ENCODE data around the gene PERP. TPM values are rescaled to one million over a fixed set of nuclear protein-coding genes. Genes with fewer than 3 reads are reported as not detected.
"Not testable (repeated sequence)": the region's sequence is repeated elsewhere in the genome, so short reads cannot be mapped to it uniquely, and the experiment has no call there.

PERP gene
- total RNA-seq, 1 donor from 2014 or later = 279 TPM

DNA sequence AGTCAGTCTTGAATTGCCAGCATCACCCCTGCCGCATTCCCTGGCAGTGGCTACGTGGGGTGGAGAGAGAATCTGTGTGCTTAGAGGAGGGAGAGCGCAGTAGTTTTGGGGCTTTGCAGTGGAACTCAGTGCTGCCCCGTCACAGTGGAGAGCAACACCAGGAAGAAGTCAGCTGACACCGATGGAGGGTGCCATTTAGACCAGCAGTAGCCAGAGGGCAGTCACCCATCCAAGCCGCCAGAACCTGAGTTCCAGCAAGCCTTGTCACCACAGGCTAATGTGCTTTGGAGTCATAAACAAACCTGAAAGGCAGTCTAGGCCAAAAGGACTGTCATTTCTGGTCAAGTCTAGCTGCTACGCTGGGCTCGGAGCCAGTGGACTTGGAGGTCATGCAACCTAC is 22.0 kb upstream of the PERP start:
- Histone ChIP-seq H3K4me3 (no peak overlapping the region), H3K36me3 (no peaks in the 10 kb centered on the region), H3K27ac (no peak overlapping the region), H3K27me3 (no peaks in the 10 kb centered on the region), H3K4me1 (no peaks in the 10 kb centered on the region), H3K9me3 (no peaks in the 10 kb centered on the region)
- intact Hi-C loops (cut with DNase I) = no loop called here
- TF ChIP-seq POLR2AphosphoS5 (IDR thresholded peaks at IDR 0.05; ENCODE audit: insufficient read depth in 1 of 2, low read depth in 1 of 2) (no peak), CTCF (IDR thresholded peaks at IDR 0.05) (no peak), POLR2A (IDR thresholded peaks at IDR 0.05) (no peak)
- DNase-seq (ENCODE audit: extremely low spot score in 2 of 2) = no peak

DNA sequence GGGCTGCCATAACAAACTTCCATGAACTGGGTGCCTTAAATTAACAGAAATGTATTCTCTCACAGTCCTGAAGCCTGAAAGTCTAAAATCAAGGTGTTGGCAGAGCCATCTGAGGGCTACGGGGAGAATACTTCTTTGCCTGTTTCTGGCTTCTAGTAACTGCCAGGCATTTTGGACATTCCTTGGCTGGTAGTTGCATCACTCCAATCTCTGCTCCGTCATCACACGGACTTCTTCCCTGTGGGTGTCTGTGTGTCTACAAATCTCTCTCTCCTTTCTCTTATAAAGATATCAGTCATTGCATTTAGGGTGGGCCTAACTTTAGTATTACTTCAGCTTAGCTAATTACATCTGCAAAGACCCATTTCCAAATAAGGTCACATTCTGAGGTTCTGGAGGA is 20.9 kb upstream of the PERP start:
- H3K27me3 ChIP-seq = no peaks in the 10 kb centered on the region
- no peaks in the 10 kb centered on the region for H3K4me1 ChIP-seq
- no peak for TF ChIP-seq POLR2A (IDR thresholded peaks at IDR 0.05)
- no peak for TF ChIP-seq CTCF (IDR thresholded peaks at IDR 0.05)
- no peak for TF ChIP-seq POLR2AphosphoS5 (IDR thresholded peaks at IDR 0.05; ENCODE audit: insufficient read depth in 1 of 2, low read depth in 1 of 2)
- intact Hi-C loops (cut with DNase I) = no loop called here
- H3K36me3 ChIP-seq = no peaks in the 10 kb centered on the region
- no peak for DNase-seq (ENCODE audit: extremely low spot score in 2 of 2)
- no peak overlapping the region for H3K27ac ChIP-seq
- H3K4me3 ChIP-seq = no peak overlapping the region
- H3K9me3 ChIP-seq = no peaks in the 10 kb centered on the region

DNA sequence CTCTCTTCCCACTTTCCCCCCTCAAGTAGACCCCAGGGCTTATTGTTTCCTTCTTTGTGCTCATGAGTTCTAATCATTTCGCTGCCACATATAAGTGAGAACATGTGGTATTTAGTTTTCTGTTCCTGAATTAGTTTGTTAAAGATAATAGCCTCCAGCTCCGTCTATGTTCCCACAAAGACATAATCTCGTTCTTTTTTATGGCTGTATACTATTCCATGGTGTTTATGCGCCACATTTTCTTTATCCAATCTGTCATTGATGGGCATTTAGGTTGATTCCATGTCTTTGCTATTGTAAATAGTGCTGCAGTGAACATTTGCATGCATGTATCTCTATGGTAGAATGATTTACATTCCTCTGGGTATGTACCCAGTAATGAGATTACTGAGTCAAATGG is 16.9 kb upstream of the PERP start:
- H3K4me3 ChIP-seq = no peak overlapping the region
- intact Hi-C loops (cut with DNase I) = no loop called here
- DNase-seq (ENCODE audit: extremely low spot score in 2 of 2) = no peak
- H3K36me3 ChIP-seq = no peaks in the 10 kb centered on the region
- no peaks in the 10 kb centered on the region for H3K27me3 ChIP-seq
- TF ChIP-seq CTCF (IDR thresholded peaks at IDR 0.05) (no peak), POLR2A (IDR thresholded peaks at IDR 0.05) (no peak), POLR2AphosphoS5 (IDR thresholded peaks at IDR 0.05; ENCODE audit: insufficient read depth in 1 of 2, low read depth in 1 of 2) (no peak)
- no peaks in the 10 kb centered on the region for H3K4me1 ChIP-seq
- H3K9me3 ChIP-seq = no peaks in the 10 kb centered on the region
- no peak overlapping the region for H3K27ac ChIP-seq

DNA sequence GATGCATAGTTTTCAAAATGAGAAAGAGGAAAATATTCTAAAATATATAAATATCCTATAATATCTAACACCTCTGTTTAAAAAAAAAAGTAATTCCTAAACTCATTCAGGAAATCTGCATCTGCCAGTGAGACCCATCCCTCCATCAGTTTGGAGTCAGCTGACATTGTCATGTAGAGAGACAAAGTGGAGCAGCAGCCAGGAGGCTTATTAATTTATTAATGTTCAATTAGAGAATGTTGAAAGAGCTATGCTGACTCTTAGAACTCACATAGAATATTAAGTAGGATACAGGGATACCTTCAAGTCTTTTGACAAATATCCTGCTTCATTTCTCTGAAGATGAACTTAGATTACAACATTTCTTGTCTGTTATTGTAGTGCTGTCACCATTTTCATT is 12.8 kb upstream of the PERP start:
- intact Hi-C loops (cut with DNase I) = no loop called here
- Histone ChIP-seq H3K27ac (no peak overlapping the region), H3K9me3 (no peaks in the 10 kb centered on the region), H3K36me3 (no peaks in the 10 kb centered on the region), H3K27me3 (no peaks in the 10 kb centered on the region), H3K4me3 (no peak overlapping the region), H3K4me1 (no peaks in the 10 kb centered on the region)
- DNase-seq (ENCODE audit: extremely low spot score in 2 of 2) = no peak
- TF ChIP-seq POLR2A (IDR thresholded peaks at IDR 0.05) (no peak), POLR2AphosphoS5 (IDR thresholded peaks at IDR 0.05; ENCODE audit: insufficient read depth in 1 of 2, low read depth in 1 of 2) (no peak), CTCF (IDR thresholded peaks at IDR 0.05) (no peak)

GRCh38 chr6:138119229-138119628 is 12.0 kb upstream of the PERP start:
- H3K9me3 ChIP-seq; DNase-seq (ENCODE audit: extremely low spot score in 2 of 2); H3K27me3 ChIP-seq; H3K4me1 ChIP-seq; intact Hi-C loops (cut with DNase I); H3K36me3 ChIP-seq; H3K27ac ChIP-seq; H3K4me3 ChIP-seq: not testable (repeated sequence)

- no peak for TF ChIP-seq POLR2A (IDR thresholded peaks at IDR 0.05)
- TF ChIP-seq POLR2AphosphoS5 (IDR thresholded peaks at IDR 0.05; ENCODE audit: insufficient read depth in 1 of 2, low read depth in 1 of 2) = no peak
- no peak for TF ChIP-seq CTCF (IDR thresholded peaks at IDR 0.05)
- intact Hi-C loops (cut with DNase I) = no loop called here
- no peak for DNase-seq (ENCODE audit: extremely low spot score in 2 of 2)
These were observed 10.2 kb upstream of the PERP start for GRCh38 chr6:138117376-138117914.

More at GRCh38 chr6:138117376-138117914, 10.2 kb upstream of the PERP start:
- Histone ChIP-seq H3K36me3 (no peaks in the 10 kb centered on the region), H3K9me3 (no peaks in the 10 kb centered on the region), H3K4me1 (no peaks in the 10 kb centered on the region), H3K27me3 (no peaks in the 10 kb centered on the region), H3K27ac (no peak overlapping the region), H3K4me3 (no peak overlapping the region)

All from vagina (tissue), 2 donors.